Adrenal gland (tissue), 12 donors: ENCODE data around the gene MARF1. TPM values are rescaled to one million over a fixed set of nuclear protein-coding genes. Genes with fewer than 3 reads are reported as not detected.

Experiments used
- DNase-seq, 7 donors: peaks; one replicate each; pipeline ENCODE4 v3.0.0-alpha.2; 2019 to 2020
- H3K27ac ChIP-seq, 5 donors: fragments of 200-600 bp; sonication (generic) in 4 of 5; 1 replicate in 3 of 5; 2 replicates in 2 of 5; pipeline versions ENCODE4 v1.5.1 to v1.8.0; 2016 to 2020; ENCODE audit warnings: mild to moderate bottlenecking in 1 of 5
- H3K27me3 ChIP-seq: fragments of 200-600 bp; 2 replicates; pipeline ENCODE4 v1.8.0; 2021
- H3K36me3 ChIP-seq, 2 donors: fragments of 200-600 bp; replicated peaks in 1 of 2; 1 replicate in 1 of 2; 2 replicates in 1 of 2; pipeline versions ENCODE4 v1.5.1 to v1.8.0; 2018 to 2022
- H3K4me1 ChIP-seq, 2 donors: fragments of 200-600 bp; replicated peaks in 1 of 2; 1 replicate in 1 of 2; 2 replicates in 1 of 2; pipeline versions ENCODE4 v1.5.1 to v1.8.0; 2018 to 2021
- H3K4me3 ChIP-seq, 4 donors: fragments of 200-600 bp; sonication (generic) in 3 of 4; one replicate each; pipeline ENCODE4 v1.5.1; 2016 to 2018
- H3K9me3 ChIP-seq, 3 donors: fragments of 200-600 bp; sonication (generic) in 1 of 3; replicated peaks in 1 of 3; 1 replicate in 2 of 3; 2 replicates in 1 of 3; pipeline versions ENCODE4 v1.5.1 to v1.8.0; 2016 to 2021
- POLR2A ChIP-seq, 2 donors: fragments of 450-650 bp; IDR thresholded peaks; one replicate each; pipeline ENCODE4 v1.6.1; 2017; ENCODE audit warnings: antibody characterized with exemption in 2 of 2, mild to moderate bottlenecking in 2 of 2, moderate library complexity in 1 of 2
- WGBS, 4 donors: extraction: QIAGEN DNeasy Blood & Tissue Kit in 2 of 4; methylation state at CpG; one replicate each; pipeline versions ENCODE4 v1.1.5 to v1.1.7; 2013 to 2017; 5-methylcytosine and 5-hydroxymethylcytosine counted together
- intact Hi-C, 2 donors: fragments of 100-400 bp; cut with DNase I; formaldehyde crosslinking; loops; one replicate each; pipeline versions ENCODE4 v1.14.1 to v1.15.0; 2022 to 2023
- polyA plus RNA-seq, 3 donors: library from polyadenylated mRNA; stranded (reverse); fragments of 200-250 nt in 2 of 3; fragments of 350-450 nt in 1 of 3; fragmentation: Illumina TruSeq in 1 of 3; extraction: RNeasy Lipid Tissue Mini Kit (QIAGEN cat#74804) in 1 of 3; gene quantifications; one replicate each; pipeline ENCODE4 v1.2.3, GENCODE V29; 2013 to 2014
- total RNA-seq, 9 donors: library from RNA; depleted of rRNA in 4 of 9; stranded (reverse); fragments of >200 nt in 4 of 9; fragments of 120-200 nt in 1 of 9; fragmentation: NEBNext Ultra II Directional in 1 of 9; extraction: Animal tissue kit (Norgen Biotek cat#: 25700) in 1 of 9; gene quantifications; one replicate each; pipeline versions ENCODE4 v1.1.0 to v1.2.4, GENCODE V29; 2013 to 2023
- TF ChIP-seq, protein P1 (sequence below), 6 experiments: fragments of 450-650 bp in 4 of 6; fragments of 200-600 bp in 2 of 6; sonication (generic) in 1 of 6; IDR thresholded peaks; 1 replicate in 5 of 6; 2 replicates in 1 of 6; pipeline versions ENCODE4 v1.5.1 to v1.8.0; 2016 to 2021; ENCODE audit warnings: antibody characterized with exemption in 6 of 6, mild to moderate bottlenecking in 2 of 6, moderate library complexity in 1 of 6
- donor health status: healthy with polysubstance abuse.
- donor health status: Bipolar disorder and iron deficiency.
- donor health status: DM: yes; HTN: yes; CAD: no.
- donor health status: DM: no; HTN: no; CAD: no.
- donor health status: DM: no; HTN: no; CAD: no.
- donor health status: DM: yes; HTN: yes; CAD: no.

The MARF1 gene
- total and polyA plus RNA-seq, 12 donors = 13.2 to 77.9 (median 34.2) TPM

DNA sequence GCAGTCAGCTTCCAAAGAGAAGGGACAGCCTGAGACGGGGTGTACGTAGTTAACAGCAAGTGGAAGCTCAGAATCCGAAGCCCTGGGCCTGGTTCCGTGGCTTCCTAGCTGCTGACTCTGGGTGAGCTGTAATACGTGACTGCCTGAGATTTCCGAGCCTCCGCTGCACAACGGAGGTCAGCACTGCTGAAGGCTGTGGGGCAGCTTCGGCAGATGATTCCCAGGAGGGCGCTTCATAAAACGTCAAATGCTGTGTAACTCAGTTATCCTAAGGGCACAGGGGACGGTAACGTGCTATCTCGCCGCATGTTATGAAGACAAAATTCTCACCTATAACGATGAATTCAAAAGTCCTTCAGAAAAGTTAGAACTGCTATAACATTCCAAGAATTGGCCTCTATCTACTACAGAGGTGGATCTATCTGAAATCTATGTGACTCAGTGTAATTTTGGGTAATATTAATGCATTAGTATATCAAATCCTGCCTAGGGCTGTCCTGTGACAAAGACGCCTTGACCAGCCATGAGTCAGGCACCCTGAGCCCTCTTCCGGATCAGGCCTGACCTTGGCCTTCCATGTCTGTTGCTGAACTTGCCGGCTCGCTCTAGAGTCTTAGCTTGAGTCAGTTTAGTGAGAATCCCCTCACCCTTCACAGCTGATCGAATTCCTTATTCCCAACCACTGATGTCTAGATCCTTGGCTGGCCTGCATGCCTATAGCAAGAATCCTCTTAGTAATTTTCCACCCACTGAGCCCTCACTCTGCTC, 43.5 kb downstream of the MARF1 start:
- intact Hi-C loops = no loop called here
- no peaks in the 10 kb centered on the region for H3K27me3 ChIP-seq
- WGBS, 4 donors = 76 to 81% (median 78%) methylated on average over 21 of the region's 21 CpGs
- peak overlapping the region in 4 of 5 donors; percentile 10 to 67 (median 52) for H3K27ac ChIP-seq
- H3K36me3 ChIP-seq = peaks cover 0 to 91% of the 10 kb centered on the region in 2 donors
- H3K9me3 ChIP-seq = no peaks in the 10 kb centered on the region
- TF ChIP-seq POLR2A (IDR thresholded peaks at IDR 0.05) = no peak
- TF ChIP-seq, protein P1, sequence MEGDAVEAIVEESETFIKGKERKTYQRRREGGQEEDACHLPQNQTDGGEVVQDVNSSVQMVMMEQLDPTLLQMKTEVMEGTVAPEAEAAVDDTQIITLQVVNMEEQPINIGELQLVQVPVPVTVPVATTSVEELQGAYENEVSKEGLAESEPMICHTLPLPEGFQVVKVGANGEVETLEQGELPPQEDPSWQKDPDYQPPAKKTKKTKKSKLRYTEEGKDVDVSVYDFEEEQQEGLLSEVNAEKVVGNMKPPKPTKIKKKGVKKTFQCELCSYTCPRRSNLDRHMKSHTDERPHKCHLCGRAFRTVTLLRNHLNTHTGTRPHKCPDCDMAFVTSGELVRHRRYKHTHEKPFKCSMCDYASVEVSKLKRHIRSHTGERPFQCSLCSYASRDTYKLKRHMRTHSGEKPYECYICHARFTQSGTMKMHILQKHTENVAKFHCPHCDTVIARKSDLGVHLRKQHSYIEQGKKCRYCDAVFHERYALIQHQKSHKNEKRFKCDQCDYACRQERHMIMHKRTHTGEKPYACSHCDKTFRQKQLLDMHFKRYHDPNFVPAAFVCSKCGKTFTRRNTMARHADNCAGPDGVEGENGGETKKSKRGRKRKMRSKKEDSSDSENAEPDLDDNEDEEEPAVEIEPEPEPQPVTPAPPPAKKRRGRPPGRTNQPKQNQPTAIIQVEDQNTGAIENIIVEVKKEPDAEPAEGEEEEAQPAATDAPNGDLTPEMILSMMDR (IDR thresholded peaks at IDR 0.05) = no peak
- no peak overlapping the region for H3K4me3 ChIP-seq
- peak; percentile 48 to 83 (median 77) for DNase-seq
- H3K4me1 ChIP-seq = peaks cover 6 to 10% of the 10 kb centered on the region in 2 donors

GRCh38 chr16:15598648-15599190, 44.2 kb downstream of the MARF1 start:
- DNase-seq = no peak
- no peak for TF ChIP-seq POLR2A (IDR thresholded peaks at IDR 0.05)
- TF ChIP-seq, protein P1 (IDR thresholded peaks at IDR 0.05) = no peak
- peaks cover 6 to 10% of the 10 kb centered on the region in 2 donors for H3K4me1 ChIP-seq
- H3K9me3 ChIP-seq = no peaks in the 10 kb centered on the region
- intact Hi-C loops = no loop called here
- peaks cover 0 to 83% of the 10 kb centered on the region in 2 donors for H3K36me3 ChIP-seq
- no peak overlapping the region for H3K27ac ChIP-seq
- H3K27me3 ChIP-seq = no peaks in the 10 kb centered on the region
- no peak overlapping the region for H3K4me3 ChIP-seq
- WGBS, 4 donors = 91 to 96% (median 95%) methylated on average over 17 of the region's 17 CpGs

- Histone ChIP-seq H3K4me3 (no peak overlapping the region), H3K27me3 (no peaks in the 10 kb centered on the region), H3K36me3 (peaks cover 0 to 76% of the 10 kb centered on the region in 2 donors), H3K4me1 (peaks cover 6 to 10% of the 10 kb centered on the region in 2 donors), H3K27ac (no peak overlapping the region), H3K9me3 (no peaks in the 10 kb centered on the region)
- intact Hi-C loops = no loop called here
- DNase-seq = no peak
- TF ChIP-seq, protein P1 (IDR thresholded peaks at IDR 0.05) = no peak
- TF ChIP-seq POLR2A (IDR thresholded peaks at IDR 0.05) = no peak
- WGBS, 4 donors = 88 to 97% (median 96%) methylated on average over 6 to 15 of the region's 15 CpGs
These were observed 44.9 kb downstream of the MARF1 start for GRCh38 chr16:15597822-15598647.

DNA sequence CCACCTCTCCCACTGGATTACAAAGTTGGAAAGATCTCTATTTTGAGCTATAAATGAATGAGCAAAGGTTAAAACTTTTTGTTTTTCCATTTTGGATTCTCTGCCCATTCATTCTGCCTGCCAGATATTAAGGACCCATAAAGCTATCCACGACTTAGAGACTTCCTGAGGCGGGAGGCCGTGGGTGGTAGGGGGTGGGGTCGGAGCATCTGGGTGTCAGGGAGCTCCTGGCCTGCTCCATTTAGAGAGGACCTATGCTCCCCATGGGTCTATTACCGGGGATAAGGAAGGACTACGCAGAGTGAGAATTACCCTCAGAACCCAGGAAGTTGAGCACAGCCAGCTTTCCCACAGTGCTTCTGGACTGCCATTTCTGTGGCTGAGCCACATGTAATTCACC, 45.8 kb downstream of the MARF1 start:
- no peak for DNase-seq
- TF ChIP-seq, protein P1 (IDR thresholded peaks at IDR 0.05) = no peak
- TF ChIP-seq POLR2A (IDR thresholded peaks at IDR 0.05) = no peak

More for the DNA sequence above, 45.8 kb downstream of the MARF1 start:
- no peak overlapping the region for H3K27ac ChIP-seq
- WGBS, 4 donors = 76 to 83% (median 82%) methylated on average over 6 of the region's 6 CpGs
- no peaks in the 10 kb centered on the region for H3K9me3 ChIP-seq
- H3K36me3 ChIP-seq = peaks cover 0 to 67% of the 10 kb centered on the region in 2 donors
- H3K27me3 ChIP-seq = no peaks in the 10 kb centered on the region
- intact Hi-C loops = no loop called here
- peaks cover 6 to 10% of the 10 kb centered on the region in 2 donors for H3K4me1 ChIP-seq
- no peak overlapping the region for H3K4me3 ChIP-seq
